HepG2 (cell line): ENCODE results near the gene ZXDC. TPM values are rescaled to one million over a fixed set of nuclear protein-coding genes. Genes with fewer than 3 reads are reported as not detected.
A peak's percentile ranks its signal among the peaks of the same experiment; 100 is the strongest.

Source experiments
- ELF4 ChIP-seq: sonication (generic); formaldehyde crosslinking; IDR thresholded peaks from 2 replicates; pipeline ENCODE4 v1.5.0; 2020; ENCODE audit warnings: missing genetic modification reagents, mild to moderate bottlenecking, moderate library complexity, borderline replicate concordance
- FIP1L1 ChIP-seq: fragments of 200-400 bp; formaldehyde crosslinking; IDR thresholded peaks from 2 replicates; pipeline ENCODE4 v1.6.1; 2018; ENCODE audit warnings: low read depth, mild to moderate bottlenecking, low read length, moderate library complexity, borderline replicate concordance; ENCODE audit not compliant: insufficient read depth
- MIER3 ChIP-seq: IDR thresholded peaks from 2 replicates; pipeline ENCODE4 v1.6.1; 2016; ENCODE audit warnings: missing compliant biosample characterization, borderline replicate concordance
- NAIF1 ChIP-seq: sonication (generic); formaldehyde crosslinking; IDR thresholded peaks from 2 replicates; pipeline ENCODE4 v1.5.0; 2020; ENCODE audit warnings: mild to moderate bottlenecking, missing genetic modification reagents, borderline replicate concordance
- SKI ChIP-seq: fragments of 450-650 bp; IDR thresholded peaks from one replicate; pipeline ENCODE4 v1.6.1; 2018; ENCODE audit warnings: mild to moderate bottlenecking; ENCODE audit not compliant: partially characterized antibody
- TFDP2 ChIP-seq: sonication (generic); formaldehyde crosslinking; IDR thresholded peaks from 2 replicates; pipeline ENCODE4 v1.4.0; 2020; ENCODE audit warnings: missing genetic modification reagents
- ZBTB49 ChIP-seq: sonication (generic); formaldehyde crosslinking; IDR thresholded peaks from 2 replicates; pipeline ENCODE4 v1.4.0; 2020; ENCODE audit warnings: missing genetic modification reagents, borderline replicate concordance
- ZC3H13 ChIP-seq: sonication (generic); formaldehyde crosslinking; IDR thresholded peaks from 2 replicates; pipeline ENCODE4 v1.8.1; 2023; ENCODE audit warnings: mild to moderate bottlenecking, missing genetic modification reagents, moderate library complexity
- ZMAT3 ChIP-seq: sonication (generic); formaldehyde crosslinking; conservative IDR thresholded peaks from 2 replicates; pipeline ENCODE4 v1.7.0; 2021; ENCODE audit warnings: missing genetic modification reagents
- ZNF256 ChIP-seq: sonication (generic); formaldehyde crosslinking; conservative IDR thresholded peaks from 2 replicates; pipeline ENCODE4 v1.4.0; 2020; ENCODE audit warnings: missing genetic modification reagents
- ZNF317 ChIP-seq: sonication (generic); formaldehyde crosslinking; IDR thresholded peaks from 2 replicates; pipeline ENCODE4 v1.5.0; 2020; ENCODE audit warnings: mild to moderate bottlenecking, missing genetic modification reagents
- ZNF331 ChIP-seq: sonication (generic); formaldehyde crosslinking; IDR thresholded peaks from 2 replicates; pipeline ENCODE4 v1.4.0; 2020; ENCODE audit warnings: missing genetic modification reagents
- ZNF564 ChIP-seq: sonication (generic); formaldehyde crosslinking; IDR thresholded peaks from 2 replicates; pipeline ENCODE4 v1.8.1; 2023; ENCODE audit warnings: mild to moderate bottlenecking, missing genetic modification reagents
- ZNF713 ChIP-seq: sonication (generic); formaldehyde crosslinking; IDR thresholded peaks from 2 replicates; pipeline ENCODE4 v1.4.0; 2020; ENCODE audit warnings: mild to moderate bottlenecking, missing genetic modification reagents
- ZNF841 ChIP-seq: sonication (generic); formaldehyde crosslinking; IDR thresholded peaks from 2 replicates; pipeline ENCODE4 v1.8.1; 2023; ENCODE audit warnings: missing genetic modification reagents, borderline replicate concordance
- polyA plus RNA-seq, 8 experiments: library from polyadenylated mRNA; depleted of rRNA in 3 of 8; stranded (reverse) in 7 of 8; unstranded in 1 of 8; fragments of >200 nt; fragmentation: Illumina TruSeq in 4 of 8; extraction: Trizol in 4 of 8; gene quantifications; 2 replicates each; pipeline versions ENCODE4 v1.2.1 to v1.2.3, GENCODE V29; 2011 to 2016; ENCODE audit warnings: low read depth in 4 of 8, missing spikeins in 1 of 8, mixed read lengths in 1 of 8; ENCODE audit not compliant: insufficient read depth in 1 of 8
- total RNA-seq, 5 experiments: library from RNA; depleted of rRNA; stranded (reverse); fragments of >200 nt; fragmentation: Illumina TruSeq; extraction: Trizol; gene quantifications; 2 replicates each; pipeline ENCODE4 v1.2.3, GENCODE V29; 2016; ENCODE audit warnings: low read depth in 1 of 5
- TF ChIP-seq, protein P1 (sequence below), 2 experiments: fragments of 450-650 bp in 1 of 2; sonication (generic) in 1 of 2; formaldehyde crosslinking in 1 of 2; IDR thresholded peaks; 2 replicates each; pipeline versions ENCODE4 v1.6.1 to v1.8.0; 2016 to 2022; ENCODE audit warnings: antibody characterized with exemption in 1 of 2, mild to moderate bottlenecking in 1 of 2, missing genetic modification reagents in 1 of 2

Gene ZXDC
- total and polyA plus RNA-seq, 2 of the 13 experiments (the other 11 are each of a cell fraction or from before 2014, with no cell fraction given), result 17.6 to 21.2 TPM

- TF ChIP-seq ZMAT3 (CRISPR knock-in tag) (peak; percentile 92), ELF4 (CRISPR knock-in tag) (no peak), ZBTB49 (CRISPR knock-in tag) (no peak), ZNF564 (CRISPR knock-in tag) (0 out of 2 replicates have a peak, but pooled peaks have one; percentile 61), ZNF317 (CRISPR knock-in tag) (peak; percentile 56; the same call in 1 of the 2 replicates), NAIF1 (CRISPR knock-in tag) (peak; percentile 54; the same call in 1 of the 2 replicates), ZC3H13 (CRISPR knock-in tag) (no peak), FIP1L1 (no peak), ZNF713 (CRISPR knock-in tag) (peak; percentile 58; the same call in 1 of the 2 replicates), ZNF331 (peak; percentile 73; the same call in 1 of the 2 replicates), MIER3 (peak; percentile 22; the same call in 1 of the 2 replicates), ZNF841 (no peak), ZNF256 (no peak), TFDP2 (CRISPR knock-in tag) (peak; percentile 67; the same call in 1 of the 2 replicates), SKI (peak; percentile 74)
- TF ChIP-seq, protein P1, sequence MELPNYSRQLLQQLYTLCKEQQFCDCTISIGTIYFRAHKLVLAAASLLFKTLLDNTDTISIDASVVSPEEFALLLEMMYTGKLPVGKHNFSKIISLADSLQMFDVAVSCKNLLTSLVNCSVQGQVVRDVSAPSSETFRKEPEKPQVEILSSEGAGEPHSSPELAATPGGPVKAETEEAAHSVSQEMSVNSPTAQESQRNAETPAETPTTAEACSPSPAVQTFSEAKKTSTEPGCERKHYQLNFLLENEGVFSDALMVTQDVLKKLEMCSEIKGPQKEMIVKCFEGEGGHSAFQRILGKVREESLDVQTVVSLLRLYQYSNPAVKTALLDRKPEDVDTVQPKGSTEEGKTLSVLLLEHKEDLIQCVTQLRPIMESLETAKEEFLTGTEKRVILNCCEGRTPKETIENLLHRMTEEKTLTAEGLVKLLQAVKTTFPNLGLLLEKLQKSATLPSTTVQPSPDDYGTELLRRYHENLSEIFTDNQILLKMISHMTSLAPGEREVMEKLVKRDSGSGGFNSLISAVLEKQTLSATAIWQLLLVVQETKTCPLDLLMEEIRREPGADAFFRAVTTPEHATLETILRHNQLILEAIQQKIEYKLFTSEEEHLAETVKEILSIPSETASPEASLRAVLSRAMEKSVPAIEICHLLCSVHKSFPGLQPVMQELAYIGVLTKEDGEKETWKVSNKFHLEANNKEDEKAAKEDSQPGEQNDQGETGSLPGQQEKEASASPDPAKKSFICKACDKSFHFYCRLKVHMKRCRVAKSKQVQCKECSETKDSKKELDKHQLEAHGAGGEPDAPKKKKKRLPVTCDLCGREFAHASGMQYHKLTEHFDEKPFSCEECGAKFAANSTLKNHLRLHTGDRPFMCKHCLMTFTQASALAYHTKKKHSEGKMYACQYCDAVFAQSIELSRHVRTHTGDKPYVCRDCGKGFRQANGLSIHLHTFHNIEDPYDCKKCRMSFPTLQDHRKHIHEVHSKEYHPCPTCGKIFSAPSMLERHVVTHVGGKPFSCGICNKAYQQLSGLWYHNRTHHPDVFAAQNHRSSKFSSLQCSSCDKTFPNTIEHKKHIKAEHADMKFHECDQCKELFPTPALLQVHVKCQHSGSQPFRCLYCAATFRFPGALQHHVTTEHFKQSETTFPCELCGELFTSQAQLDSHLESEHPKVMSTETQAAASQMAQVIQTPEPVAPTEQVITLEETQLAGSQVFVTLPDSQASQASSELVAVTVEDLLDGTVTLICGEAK (IDR thresholded peaks at IDR 0.05), result no peak
- TF ChIP-seq, protein P1 (CRISPR knock-in tag; IDR thresholded peaks at IDR 0.05), result no peak
Observed at GRCh38 chr3:126389112-126389793, 86.4 kb downstream of the ZXDC start (continued).
